GM12874 (cell line): Measurements from ENCODE around the gene RANBP3L.

Source experiments
- CTCF ChIP-seq: IDR thresholded peaks from 2 replicates; pipeline ENCODE4 v1.5.1; 2011; ENCODE audit warnings: low read depth, mild to moderate bottlenecking, control low read depth, low read length, moderate library complexity; ENCODE audit not compliant: insufficient read depth

Gene RANBP3L

GRCh38 chr5:36300927-36301540 is 668 bp downstream of the RANBP3L start:
- no peak for TF ChIP-seq CTCF

- TF ChIP-seq CTCF: no peak
Measured at GRCh38 chr5:36300191-36300926, 1.3 kb downstream of the RANBP3L start.

GRCh38 chr5:36298552-36298951 is 3.1 kb downstream of the RANBP3L start:
- no peak for TF ChIP-seq CTCF

- TF ChIP-seq CTCF: no peak
Measured at GRCh38 chr5:36297653-36298052, 4.0 kb downstream of the RANBP3L start.

GRCh38 chr5:36285837-36286615 is 15.7 kb downstream of the RANBP3L start:
- no peak for TF ChIP-seq CTCF

- TF ChIP-seq CTCF: no peak
Measured at GRCh38 chr5:36281626-36282025, 20.1 kb downstream of the RANBP3L start.

- TF ChIP-seq CTCF: no peak
Measured at GRCh38 chr5:36279054-36279698, 22.5 kb downstream of the RANBP3L start.
